ENCODE measurements around the gene LRMDA.

The LRMDA gene

DNA sequence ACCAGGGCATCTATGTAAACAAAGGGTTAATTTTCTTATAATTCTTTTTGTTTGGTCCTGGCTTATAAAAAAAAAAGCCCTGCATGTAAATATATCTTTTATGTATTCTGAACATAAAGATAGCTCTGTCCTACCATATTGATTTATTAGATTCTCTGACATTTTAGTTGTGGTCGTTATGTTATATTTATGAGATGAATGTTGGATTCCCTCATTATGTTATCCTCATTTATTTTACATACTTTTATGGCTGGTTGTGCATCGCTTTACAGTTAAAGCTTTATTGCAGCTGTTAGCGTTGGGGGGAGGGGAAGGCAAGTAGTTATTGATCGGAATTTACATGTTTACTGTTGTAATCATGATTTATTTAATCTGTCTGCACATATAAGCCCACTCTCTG lies 431.5 kb downstream of the LRMDA start:
- H3K4me3 ChIP-seq (ENCODE audit: low read length): no peak overlapping the region
- no peak for DNase-seq (ENCODE audit: low read depth)
- TF ChIP-seq, protein P1, sequence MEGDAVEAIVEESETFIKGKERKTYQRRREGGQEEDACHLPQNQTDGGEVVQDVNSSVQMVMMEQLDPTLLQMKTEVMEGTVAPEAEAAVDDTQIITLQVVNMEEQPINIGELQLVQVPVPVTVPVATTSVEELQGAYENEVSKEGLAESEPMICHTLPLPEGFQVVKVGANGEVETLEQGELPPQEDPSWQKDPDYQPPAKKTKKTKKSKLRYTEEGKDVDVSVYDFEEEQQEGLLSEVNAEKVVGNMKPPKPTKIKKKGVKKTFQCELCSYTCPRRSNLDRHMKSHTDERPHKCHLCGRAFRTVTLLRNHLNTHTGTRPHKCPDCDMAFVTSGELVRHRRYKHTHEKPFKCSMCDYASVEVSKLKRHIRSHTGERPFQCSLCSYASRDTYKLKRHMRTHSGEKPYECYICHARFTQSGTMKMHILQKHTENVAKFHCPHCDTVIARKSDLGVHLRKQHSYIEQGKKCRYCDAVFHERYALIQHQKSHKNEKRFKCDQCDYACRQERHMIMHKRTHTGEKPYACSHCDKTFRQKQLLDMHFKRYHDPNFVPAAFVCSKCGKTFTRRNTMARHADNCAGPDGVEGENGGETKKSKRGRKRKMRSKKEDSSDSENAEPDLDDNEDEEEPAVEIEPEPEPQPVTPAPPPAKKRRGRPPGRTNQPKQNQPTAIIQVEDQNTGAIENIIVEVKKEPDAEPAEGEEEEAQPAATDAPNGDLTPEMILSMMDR (conservative IDR thresholded peaks at IDR 0.05; ENCODE audit: low read length): no peak

DNA sequence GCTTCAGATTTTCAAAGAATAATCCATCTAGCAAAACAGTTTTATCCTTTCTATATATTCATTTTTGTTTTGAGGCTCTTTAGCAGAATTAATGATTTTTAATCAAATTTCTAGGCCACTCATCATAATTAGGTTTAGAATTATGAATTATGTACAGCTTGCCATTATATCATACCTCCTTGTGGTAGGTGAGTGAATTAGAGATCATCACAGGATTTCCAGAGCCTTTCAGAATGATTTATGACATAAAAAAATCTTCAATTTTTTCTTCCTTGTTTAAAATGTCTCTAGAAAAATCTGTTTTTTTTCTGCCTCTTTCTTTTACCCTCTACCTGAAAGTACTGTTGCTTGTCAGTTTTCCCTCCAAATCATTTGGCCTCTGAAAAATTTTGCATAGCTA lies 433.3 kb downstream of the LRMDA start:
- no peak overlapping the region for H3K4me3 ChIP-seq (ENCODE audit: low read length)
- DNase-seq (ENCODE audit: low read depth): no peak
- TF ChIP-seq, protein P1 (conservative IDR thresholded peaks at IDR 0.05; ENCODE audit: low read length): no peak

DNA sequence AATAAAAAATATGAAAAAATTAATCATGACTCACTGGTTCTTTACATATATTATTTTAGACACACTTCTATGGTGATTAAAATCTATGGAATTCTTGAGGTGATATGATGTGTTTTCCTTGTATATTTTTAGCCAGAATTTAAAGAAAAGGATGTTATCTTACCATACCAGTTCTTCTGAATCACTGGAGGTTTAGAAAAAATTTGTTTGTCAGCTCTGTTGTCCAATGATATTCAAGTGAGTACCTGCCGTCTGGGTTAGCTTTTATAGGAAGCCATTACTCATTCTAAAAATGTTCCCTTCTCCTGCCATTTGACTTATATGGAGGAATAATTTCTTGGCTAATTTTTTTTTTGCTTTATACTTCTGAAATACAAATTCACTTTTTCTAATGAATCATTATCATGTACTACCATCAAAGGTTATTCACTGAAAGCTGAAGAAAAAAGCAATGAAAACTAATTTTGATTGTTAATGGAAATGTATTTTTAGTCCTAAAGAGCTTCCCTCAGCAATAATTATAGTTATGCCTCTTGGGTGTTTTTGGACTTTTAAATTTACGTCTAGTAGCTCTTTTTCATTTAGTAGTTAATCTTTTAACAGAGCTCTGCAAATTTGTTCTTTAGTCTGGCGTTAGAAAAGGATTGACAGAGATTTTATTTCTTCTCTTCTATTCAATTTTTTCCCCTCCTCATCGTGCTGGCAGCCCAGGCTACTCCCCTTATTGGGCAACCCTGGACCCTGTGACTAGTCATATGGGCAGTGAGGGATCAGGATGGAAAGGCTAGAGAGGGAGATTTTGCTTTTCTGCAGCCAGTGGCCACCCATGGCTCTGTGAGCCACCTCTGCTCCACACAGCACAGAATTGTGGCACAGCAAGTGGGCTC lies 434.2 kb downstream of the LRMDA start:
- DNase-seq (ENCODE audit: low read depth): no peak
- TF ChIP-seq, protein P1 (conservative IDR thresholded peaks at IDR 0.05; ENCODE audit: low read length): no peak
- no peak overlapping the region for H3K4me3 ChIP-seq (ENCODE audit: low read length)

DNA sequence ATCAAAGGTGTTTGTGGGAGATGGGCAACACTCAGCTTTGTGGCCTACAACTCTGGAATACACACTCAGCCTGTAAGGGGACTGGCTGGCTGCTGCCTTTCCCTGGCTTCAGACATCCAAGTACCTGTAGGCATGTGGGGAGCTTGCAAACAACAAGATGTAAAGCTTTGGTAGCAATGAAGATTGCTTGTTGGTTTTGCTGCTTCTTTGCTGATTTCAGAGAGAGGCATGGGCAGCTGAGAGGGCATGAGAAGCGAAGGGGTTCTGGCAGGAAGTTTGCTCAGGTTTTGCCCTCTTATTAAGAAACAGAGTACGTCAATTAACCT lies 434.8 kb downstream of the LRMDA start:
- TF ChIP-seq, protein P1 (conservative IDR thresholded peaks at IDR 0.05; ENCODE audit: low read length): no peak
- DNase-seq (ENCODE audit: low read depth): no peak
- H3K4me3 ChIP-seq (ENCODE audit: low read length): no peak overlapping the region

DNA sequence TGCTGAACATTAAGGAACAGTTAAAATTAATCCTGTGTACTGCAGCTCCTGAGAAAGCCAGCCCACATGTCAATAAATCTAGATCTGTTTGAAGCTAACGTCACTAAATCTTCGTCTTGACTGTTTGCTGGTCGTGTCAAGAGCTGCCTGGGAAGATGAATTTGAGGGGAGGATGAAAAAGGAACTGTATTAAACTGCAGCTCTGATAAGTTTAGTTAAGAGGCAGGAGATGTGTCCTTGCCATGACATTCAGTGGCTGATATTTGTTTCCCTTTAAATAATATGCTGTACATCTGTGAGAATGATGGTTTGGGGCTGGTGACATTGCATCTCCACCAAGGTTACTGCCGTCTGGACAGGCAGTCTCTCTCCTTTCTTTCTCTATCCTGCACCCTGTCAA lies 435.3 kb downstream of the LRMDA start:
- TF ChIP-seq, protein P1 (conservative IDR thresholded peaks at IDR 0.05; ENCODE audit: low read length): no peak
- DNase-seq (ENCODE audit: low read depth): no peak

DNA sequence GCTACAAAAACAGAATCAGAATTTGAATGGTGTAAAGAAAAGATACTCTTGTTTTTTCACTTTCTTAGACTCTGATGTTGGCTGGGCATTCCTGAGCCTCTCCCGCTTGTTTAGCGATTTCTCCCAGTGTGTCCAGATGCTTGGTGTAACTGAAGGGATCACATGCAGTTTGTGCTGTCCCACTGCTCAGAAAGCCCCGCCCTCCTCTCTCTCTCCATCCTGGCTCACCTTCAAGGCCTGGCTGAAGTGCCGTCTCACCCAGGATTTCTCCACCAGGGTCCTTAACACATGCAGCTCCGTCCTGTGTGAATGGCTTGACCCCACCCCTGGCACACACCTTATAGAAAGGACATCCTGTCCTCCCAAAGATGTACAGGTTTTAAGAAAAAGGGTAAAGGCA lies 437.1 kb downstream of the LRMDA start:
- no peak overlapping the region for H3K4me3 ChIP-seq (ENCODE audit: low read length)
- DNase-seq (ENCODE audit: low read depth): no peak
- TF ChIP-seq, protein P1 (conservative IDR thresholded peaks at IDR 0.05; ENCODE audit: low read length): no peak

More for the DNA sequence above, 435.3 kb downstream of the LRMDA start:
- H3K4me3 ChIP-seq (ENCODE audit: low read length): no peak overlapping the region

DNA sequence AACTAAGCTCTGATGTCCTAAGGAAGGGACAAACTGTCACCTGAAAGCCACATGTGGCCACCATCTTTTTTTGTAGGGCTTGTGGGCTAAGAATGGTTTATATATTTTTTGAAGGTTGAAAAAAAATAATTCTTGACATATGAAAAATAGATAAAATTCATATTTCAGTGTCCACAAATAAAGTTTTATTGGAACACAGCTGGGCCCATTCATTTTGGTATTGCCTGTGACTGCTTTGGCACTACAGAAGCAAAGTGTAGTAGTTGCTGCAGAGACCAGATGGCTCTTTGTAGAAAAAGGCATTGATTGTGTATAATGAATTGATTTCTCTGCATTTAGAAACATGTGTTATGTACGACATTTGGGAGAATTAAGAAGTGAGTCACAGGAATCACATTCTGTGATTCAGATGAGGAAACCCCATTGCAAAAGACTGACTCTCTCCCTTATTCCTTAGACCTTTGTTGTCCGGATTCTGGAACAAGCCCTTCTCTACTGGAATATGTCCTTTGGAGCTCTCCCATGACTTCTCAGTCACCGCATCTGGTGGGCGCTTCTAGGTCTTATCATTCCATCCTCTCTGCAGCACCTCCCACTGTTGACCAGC lies 438.7 kb downstream of the LRMDA start:
- H3K4me3 ChIP-seq (ENCODE audit: low read length): no peak overlapping the region
- TF ChIP-seq, protein P1 (conservative IDR thresholded peaks at IDR 0.05; ENCODE audit: low read length): no peak
- DNase-seq (ENCODE audit: low read depth): no peak

Data from AG10803 (cell line).